H9 (cell line): ENCODE results near the gene CRMP1. TPM values are rescaled to one million over a fixed set of nuclear protein-coding genes. Genes with fewer than 3 reads are reported as not detected.

Source experiments
- DNase-seq: peaks from one replicate; pipeline ENCODE4 v3.0.0-alpha.2; 2017
- H2AFZ ChIP-seq: one replicate; pipeline ENCODE4 v1.6.1; 2013; ENCODE audit warnings: mild to moderate bottlenecking, low read length, control low read depth, moderate library complexity
- H2AK5ac ChIP-seq: 2 replicates; pipeline ENCODE4 v1.6.1; 2013; ENCODE audit warnings: low read length, control low read depth, mixed read lengths; ENCODE audit not compliant: insufficient read length
- H2BK120ac ChIP-seq: one replicate; pipeline ENCODE4 v1.6.1; 2013; ENCODE audit warnings: low read depth, mild to moderate bottlenecking, low read length, control low read depth, inconsistent platforms; ENCODE audit not compliant: poor library complexity, severe bottlenecking
- H2BK12ac ChIP-seq: 2 replicates; pipeline ENCODE4 v1.6.1; 2013; ENCODE audit warnings: low read length, control low read depth, mixed read lengths, low read depth; ENCODE audit not compliant: insufficient read length
- H2BK15ac ChIP-seq: 2 replicates; pipeline ENCODE4 v1.6.1; 2013; ENCODE audit warnings: low read depth, low read length, control low read depth
- H2BK20ac ChIP-seq: one replicate; pipeline ENCODE4 v1.6.1; 2013; ENCODE audit warnings: low read depth, mild to moderate bottlenecking, low read length, control low read depth, inconsistent platforms; ENCODE audit not compliant: poor library complexity, severe bottlenecking
- H2BK5ac ChIP-seq: 2 replicates; pipeline ENCODE4 v1.6.1; 2013; ENCODE audit warnings: low read length, control low read depth, mixed read lengths; ENCODE audit not compliant: insufficient read length
- H3K14ac ChIP-seq: 2 replicates; pipeline ENCODE4 v1.6.1; 2013; ENCODE audit warnings: low read length, control low read depth; ENCODE audit not compliant: insufficient read depth
- H3K18ac ChIP-seq: 2 replicates; pipeline ENCODE4 v1.6.1; 2013; ENCODE audit warnings: low read depth, mild to moderate bottlenecking, mixed read lengths, low read length, control low read depth; ENCODE audit not compliant: insufficient read length
- H3K23ac ChIP-seq: 2 replicates; pipeline ENCODE4 v1.6.1; 2013; ENCODE audit warnings: low read length, control low read depth, mixed read lengths, low read depth; ENCODE audit not compliant: insufficient read length
- H3K23me2 ChIP-seq: 2 replicates; pipeline ENCODE4 v1.6.1; 2013; ENCODE audit warnings: low read depth, mild to moderate bottlenecking, mixed read lengths, low read length, control low read depth; ENCODE audit not compliant: insufficient read length, poor library complexity, severe bottlenecking
- H3K27ac ChIP-seq: 2 replicates; pipeline ENCODE4 v1.5.1; 2013; ENCODE audit warnings: low read length, control low read depth, mixed read lengths, low read depth; ENCODE audit not compliant: insufficient read length
- H3K27me3 ChIP-seq: 2 replicates; pipeline ENCODE4 v1.6.1; 2013; ENCODE audit warnings: low read length, control low read depth, inconsistent platforms; ENCODE audit not compliant: insufficient read depth
- H3K4ac ChIP-seq: 2 replicates; pipeline ENCODE4 v1.6.1; 2013; ENCODE audit warnings: low read depth, mild to moderate bottlenecking, control low read depth, inconsistent platforms, low read length, moderate library complexity
- H3K4me1 ChIP-seq: 2 replicates; pipeline ENCODE4 v1.6.1; 2013; ENCODE audit warnings: low read length, control low read depth, inconsistent platforms; ENCODE audit not compliant: insufficient read depth
- H3K4me2 ChIP-seq: 2 replicates; pipeline ENCODE4 v1.6.1; 2013; ENCODE audit warnings: low read length, control low read depth, mixed read lengths; ENCODE audit not compliant: insufficient read length, insufficient read depth
- H3K56ac ChIP-seq: 2 replicates; pipeline ENCODE4 v1.6.1; 2013; ENCODE audit warnings: low read depth, mild to moderate bottlenecking, mixed read lengths, low read length, control low read depth; ENCODE audit not compliant: insufficient read length
- H3K79me1 ChIP-seq: 2 replicates; pipeline ENCODE4 v1.6.1; 2013; ENCODE audit warnings: low read depth, mild to moderate bottlenecking, moderate library complexity, low read length, control low read depth, inconsistent platforms; ENCODE audit not compliant: insufficient read depth, poor library complexity, severe bottlenecking
- H3K79me2 ChIP-seq: 2 replicates; pipeline ENCODE4 v1.6.1; 2013; ENCODE audit warnings: low read length, control low read depth, inconsistent platforms; ENCODE audit not compliant: insufficient read depth
- H3K9ac ChIP-seq: 2 replicates; pipeline ENCODE4 v1.6.1; 2013; ENCODE audit warnings: low read length, control low read depth, mixed read lengths; ENCODE audit not compliant: insufficient read length; ENCODE audit errors: extremely low read depth
- H3K9me3 ChIP-seq: one replicate; pipeline ENCODE4 v1.6.1; 2013; ENCODE audit warnings: low read depth, low read length, inconsistent platforms; ENCODE audit not compliant: control insufficient read depth
- H3T11ph ChIP-seq: one replicate; pipeline ENCODE4 v1.6.1; 2013; ENCODE audit warnings: mild to moderate bottlenecking, low read length, control low read depth, inconsistent platforms
- H4K20me1 ChIP-seq: one replicate; pipeline ENCODE4 v1.6.1; 2013; ENCODE audit not compliant: control insufficient read depth, insufficient read length, insufficient read depth
- H4K5ac ChIP-seq: 2 replicates; pipeline ENCODE4 v1.6.1; 2013; ENCODE audit warnings: low read depth, mild to moderate bottlenecking, mixed read lengths, low read length, control low read depth; ENCODE audit not compliant: insufficient read length
- H4K8ac ChIP-seq: replicated peaks from 2 replicates; pipeline ENCODE4 v1.6.1; 2013; ENCODE audit warnings: low read length, control low read depth, mixed read lengths, low read depth; ENCODE audit not compliant: insufficient read length
- H4K91ac ChIP-seq: 2 replicates; pipeline ENCODE4 v1.6.1; 2013; ENCODE audit warnings: low read depth, mild to moderate bottlenecking, moderate library complexity, mixed read lengths, low read length, control low read depth; ENCODE audit not compliant: insufficient read length
- H3K27ac Mint-ChIP-seq, 3 experiments: 2 replicates in 2 of 3; 3 replicates in 1 of 3; pipeline ENCODE4 v1.8.0; 2020 to 2021; ENCODE audit warnings: mixed read lengths in 3 of 3, mild to moderate bottlenecking in 1 of 3, moderate library complexity in 1 of 3
- H3K27me3 Mint-ChIP-seq: 2 replicates; pipeline ENCODE4 v1.8.0; 2021; ENCODE audit warnings: low read depth, mild to moderate bottlenecking, moderate library complexity, mixed read lengths
- H3K36me3 Mint-ChIP-seq, 3 experiments: 2 replicates in 2 of 3; 3 replicates in 1 of 3; pipeline ENCODE4 v1.8.0; 2020 to 2021; ENCODE audit warnings: low read depth in 3 of 3, mixed read lengths in 3 of 3; ENCODE audit not compliant: insufficient read depth in 1 of 3
- H3K4me1 Mint-ChIP-seq, 2 experiments: 2 replicates each; pipeline ENCODE4 v1.8.0; 2020; ENCODE audit warnings: mixed read lengths in 2 of 2
- H3K4me3 Mint-ChIP-seq, 2 experiments: 2 replicates in 1 of 2; 3 replicates in 1 of 2; pipeline ENCODE4 v1.8.0; 2020 to 2021; ENCODE audit warnings: mild to moderate bottlenecking in 2 of 2, mixed read lengths in 2 of 2, moderate library complexity in 1 of 2
- H3K9me3 Mint-ChIP-seq, 2 experiments: 2 replicates in 1 of 2; 3 replicates in 1 of 2; pipeline ENCODE4 v1.8.0; 2020; ENCODE audit warnings: mild to moderate bottlenecking in 2 of 2, mixed read lengths in 2 of 2, moderate library complexity in 1 of 2
- CTCF ChIP-seq: fragments of 200-600 bp; sonication (generic); conservative IDR thresholded peaks from 3 replicates; pipeline ENCODE4 v1.8.0; 2021; ENCODE audit warnings: antibody characterized with exemption, mild to moderate bottlenecking
- WGBS: extraction: QIAGEN DNeasy Blood & Tissue Kit; methylation state at CpG from one replicate; pipeline ENCODE4 v1.1.7; 2013; ENCODE audit warnings: missing lambda C conversion rate, low lambda C conversion rate, mixed read lengths; ENCODE audit not compliant: insufficient read length; ENCODE audit errors: extremely low coverage; 5-methylcytosine and 5-hydroxymethylcytosine counted together
- total RNA-seq: library from RNA; stranded (reverse); gene quantifications from 2 replicates; pipeline ENCODE4 v1.2.1, GENCODE V29; 2021

Gene CRMP1
- total RNA-seq, 1 experiment from 2014 or later, result 71.6 TPM

DNA sequence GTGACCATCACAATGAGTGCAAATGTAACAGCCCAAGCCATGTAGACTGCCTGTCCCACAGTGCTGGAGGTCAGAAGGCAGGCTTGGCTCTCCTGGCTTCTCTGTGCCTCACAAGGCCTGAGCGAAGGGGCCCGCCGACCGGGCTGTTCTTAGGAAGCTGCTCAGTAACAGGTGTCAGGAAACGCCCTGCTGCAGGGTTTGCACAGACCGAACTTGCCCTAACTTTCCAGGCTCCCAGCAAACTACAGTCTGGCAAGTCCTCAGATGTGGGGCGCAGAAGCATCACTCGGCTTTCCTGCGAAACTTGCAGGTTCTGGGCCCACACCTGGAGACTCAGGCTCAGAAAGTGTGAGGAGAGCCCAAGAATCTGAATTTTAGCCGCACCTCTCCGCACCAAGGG, 87.6 kb downstream of the CRMP1 start:
- H3K4me1 Mint-ChIP-seq, result peaks cover 0 to 3% of the 10 kb centered on the region in 2 experiments; a peak in 1 of 4 replicates
- H3K27ac Mint-ChIP-seq, result no peak overlapping the region

More for the DNA sequence above, 87.6 kb downstream of the CRMP1 start:
- Histone ChIP-seq H2BK15ac (no peak overlapping the region), H3K23ac (no peak overlapping the region), H3K27me3 (no peaks in the 10 kb centered on the region), H3K56ac (no peak overlapping the region), H4K91ac (no peak overlapping the region), H2BK120ac (no peak overlapping the region), H3K18ac (no peak overlapping the region), H3T11ph (no peak overlapping the region), H3K4ac (no peak overlapping the region), H2AK5ac (no peak overlapping the region), H3K27ac (no peak overlapping the region), H3K4me1 (no peaks in the 10 kb centered on the region), H3K9me3 (no peaks in the 10 kb centered on the region), H2BK20ac (no peak overlapping the region), H2AFZ (no peak overlapping the region), H3K79me1 (no peaks in the 10 kb centered on the region), H3K23me2 (no peaks in the 10 kb centered on the region), H2BK12ac (no peak overlapping the region), H3K4me2 (no peak overlapping the region), H4K8ac (no peak overlapping the region), H3K9ac (no peak overlapping the region), H4K20me1 (no peaks in the 10 kb centered on the region), H3K14ac (no peak overlapping the region), H4K5ac (no peak overlapping the region), H3K79me2 (no peaks in the 10 kb centered on the region), H2BK5ac (no peak overlapping the region)
- no peak for DNase-seq
- Mint-ChIP-seq H3K9me3 (no peaks in the 10 kb centered on the region), H3K27me3 (no peaks in the 10 kb centered on the region), H3K4me3 (no peak overlapping the region), H3K36me3 (peaks cover 17 to 51% (median 45%) of the 10 kb centered on the region in 3 experiments; a peak in 6 of 7 replicates)
- WGBS, result no CpG with 5 or more reads among the region's 11 CpGs
- TF ChIP-seq CTCF, result no peak
